Measurements from ENCODE around the gene SH3RF2. TPM values are rescaled to one million over a fixed set of nuclear protein-coding genes. Genes with fewer than 3 reads are reported as not detected.

SH3RF2 gene
- total and polyA plus RNA-seq, 2 of the 13 experiments (the other 11 are each of a cell fraction or from before 2014, with no cell fraction given): 2.6 to 3.7 TPM

DNA sequence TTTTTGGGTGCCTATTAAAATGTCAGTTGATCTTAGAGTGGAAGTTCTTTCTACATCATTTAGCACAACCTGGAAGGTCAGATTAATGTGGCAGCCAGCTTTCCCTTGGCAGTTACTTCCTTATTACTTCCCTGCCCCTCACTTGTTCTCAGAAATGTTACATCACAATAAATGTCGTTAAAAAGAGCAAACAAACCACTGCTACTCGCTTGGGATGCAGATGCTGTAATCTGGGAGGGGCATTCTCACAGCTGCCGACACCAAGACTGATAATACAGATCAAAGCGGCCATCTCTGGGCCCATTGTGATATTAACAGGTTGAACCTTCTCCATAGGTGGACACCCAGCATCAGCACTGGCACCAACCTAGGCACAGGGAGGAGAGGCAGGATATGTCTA lies 139.7 kb downstream of the SH3RF2 start:
- FAIRE-seq (no peak), DNase-seq (ENCODE audit: low spot score) (no peak), ATAC-seq (no peak)
- Histone ChIP-seq H3K36me3 (replicated peaks in 1 of 2; ENCODE audit: control insufficient read depth in 1 of 2, insufficient read depth in 2 of 2, low read length in 2 of 2) (no peaks in the 10 kb centered on the region), H3K4me3 (replicated peaks in 1 of 3; ENCODE audit: insufficient read depth in 1 of 3, low read depth in 2 of 3, low read length in 3 of 3) (no peak overlapping the region), H2AFZ (ENCODE audit: low read length) (no peak overlapping the region), H3K9ac (ENCODE audit: insufficient read depth, low read depth, low read length) (no peak overlapping the region), H4K20me1 (ENCODE audit: insufficient read depth, low read length) (no peaks in the 10 kb centered on the region), H3K27me3 (ENCODE audit: control insufficient read depth in 1 of 2, insufficient read depth in 2 of 2, low read length in 2 of 2) (no peaks in the 10 kb centered on the region), H3K79me2 (ENCODE audit: insufficient read depth, low read length) (no peaks in the 10 kb centered on the region), H3K4me2 (ENCODE audit: low read depth, low read length) (no peak overlapping the region), H3K27ac (ENCODE audit: extremely low read length, insufficient read depth, low read length) (no peak overlapping the region), H3K9me3 (ENCODE audit: low read length) (no peaks in the 10 kb centered on the region), H3K4me1 (ENCODE audit: insufficient read depth, low read length) (peaks cover 8% of the 10 kb centered on the region; the same call in 1 of the 2 replicates)
- POLR2A ChIA-PET: no interaction called here
- 53% methylated on average over 4 of the region's 4 CpGs for WGBS (ENCODE audit: low lambda C conversion rate)
- BruUV-seq (replicated peaks): no TSS peak
- intact Hi-C loops (cut with micrococcal nuclease; ENCODE audit: unreplicated experiment) (no loop called here), in situ Hi-C loops (cut with HindIII; ENCODE audit: extremely low pct_ligation_motif_present, low pct_unique_long_range_greater_than_20kb) (no loop called here)
- TF ChIP-seq ZNF274 (CRISPR knock-in tag; IDR thresholded peaks at IDR 0.05) (no peak), MAF1 (CRISPR knock-in tag; IDR thresholded peaks at IDR 0.05; ENCODE audit: borderline replicate concordance) (no peak), CHD4 (IDR thresholded peaks at IDR 0.05; ENCODE audit: borderline replicate concordance, low read length) (no peak), TBP (CRISPR knock-in tag; IDR thresholded peaks at IDR 0.05) (no peak), HOXA3 (CRISPR knock-in tag; IDR thresholded peaks at IDR 0.05) (no peak), SSRP1 (CRISPR knock-in tag; IDR thresholded peaks at IDR 0.05) (no peak), KLF9 (CRISPR knock-in tag; IDR thresholded peaks at IDR 0.05; ENCODE audit: low read depth) (no peak), RELA (CRISPR knock-in tag; IDR thresholded peaks at IDR 0.05) (no peak), ZNF605 (CRISPR knock-in tag; IDR thresholded peaks at IDR 0.05) (no peak), JDP2 (CRISPR knock-in tag; IDR thresholded peaks at IDR 0.05; ENCODE audit: borderline replicate concordance) (no peak), BCL6 (CRISPR knock-in tag; IDR thresholded peaks at IDR 0.05) (no peak), NR1H2 (CRISPR knock-in tag; IDR thresholded peaks at IDR 0.05; ENCODE audit: borderline replicate concordance, low read depth) (no peak), CAMTA2 (CRISPR knock-in tag; IDR thresholded peaks at IDR 0.05; ENCODE audit: borderline replicate concordance) (no peak), KLF16 (CRISPR knock-in tag; IDR thresholded peaks at IDR 0.05) (no peak), ZNF652 (CRISPR knock-in tag; IDR thresholded peaks at IDR 0.05; ENCODE audit: borderline replicate concordance, low read depth) (no peak), MYNN (CRISPR knock-in tag; IDR thresholded peaks at IDR 0.05; ENCODE audit: low read depth) (no peak), HDAC6 (IDR thresholded peaks at IDR 0.05; ENCODE audit: low read depth, low read length) (no peak)
- TF ChIP-seq, protein P1, sequence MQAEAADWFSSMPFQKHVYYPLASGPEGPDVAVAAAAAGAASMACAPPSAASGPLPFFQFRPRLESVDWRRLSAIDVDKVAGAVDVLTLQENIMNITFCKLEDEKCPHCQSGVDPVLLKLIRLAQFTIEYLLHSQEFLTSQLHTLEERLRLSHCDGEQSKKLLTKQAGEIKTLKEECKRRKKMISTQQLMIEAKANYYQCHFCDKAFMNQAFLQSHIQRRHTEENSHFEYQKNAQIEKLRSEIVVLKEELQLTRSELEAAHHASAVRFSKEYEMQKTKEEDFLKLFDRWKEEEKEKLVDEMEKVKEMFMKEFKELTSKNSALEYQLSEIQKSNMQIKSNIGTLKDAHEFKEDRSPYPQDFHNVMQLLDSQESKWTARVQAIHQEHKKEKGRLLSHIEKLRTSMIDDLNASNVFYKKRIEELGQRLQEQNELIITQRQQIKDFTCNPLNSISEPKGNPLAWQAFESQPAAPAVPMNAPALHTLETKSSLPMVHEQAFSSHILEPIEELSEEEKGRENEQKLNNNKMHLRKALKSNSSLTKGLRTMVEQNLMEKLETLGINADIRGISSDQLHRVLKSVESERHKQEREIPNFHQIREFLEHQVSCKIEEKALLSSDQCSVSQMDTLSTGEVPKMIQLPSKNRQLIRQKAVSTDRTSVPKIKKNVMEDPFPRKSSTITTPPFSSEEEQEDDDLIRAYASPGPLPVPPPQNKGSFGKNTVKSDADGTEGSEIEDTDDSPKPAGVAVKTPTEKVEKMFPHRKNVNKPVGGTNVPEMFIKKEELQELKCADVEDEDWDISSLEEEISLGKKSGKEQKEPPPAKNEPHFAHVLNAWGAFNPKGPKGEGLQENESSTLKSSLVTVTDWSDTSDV (CRISPR knock-in tag; IDR thresholded peaks at IDR 0.05): no peak
- TF ChIP-seq, protein P2, sequence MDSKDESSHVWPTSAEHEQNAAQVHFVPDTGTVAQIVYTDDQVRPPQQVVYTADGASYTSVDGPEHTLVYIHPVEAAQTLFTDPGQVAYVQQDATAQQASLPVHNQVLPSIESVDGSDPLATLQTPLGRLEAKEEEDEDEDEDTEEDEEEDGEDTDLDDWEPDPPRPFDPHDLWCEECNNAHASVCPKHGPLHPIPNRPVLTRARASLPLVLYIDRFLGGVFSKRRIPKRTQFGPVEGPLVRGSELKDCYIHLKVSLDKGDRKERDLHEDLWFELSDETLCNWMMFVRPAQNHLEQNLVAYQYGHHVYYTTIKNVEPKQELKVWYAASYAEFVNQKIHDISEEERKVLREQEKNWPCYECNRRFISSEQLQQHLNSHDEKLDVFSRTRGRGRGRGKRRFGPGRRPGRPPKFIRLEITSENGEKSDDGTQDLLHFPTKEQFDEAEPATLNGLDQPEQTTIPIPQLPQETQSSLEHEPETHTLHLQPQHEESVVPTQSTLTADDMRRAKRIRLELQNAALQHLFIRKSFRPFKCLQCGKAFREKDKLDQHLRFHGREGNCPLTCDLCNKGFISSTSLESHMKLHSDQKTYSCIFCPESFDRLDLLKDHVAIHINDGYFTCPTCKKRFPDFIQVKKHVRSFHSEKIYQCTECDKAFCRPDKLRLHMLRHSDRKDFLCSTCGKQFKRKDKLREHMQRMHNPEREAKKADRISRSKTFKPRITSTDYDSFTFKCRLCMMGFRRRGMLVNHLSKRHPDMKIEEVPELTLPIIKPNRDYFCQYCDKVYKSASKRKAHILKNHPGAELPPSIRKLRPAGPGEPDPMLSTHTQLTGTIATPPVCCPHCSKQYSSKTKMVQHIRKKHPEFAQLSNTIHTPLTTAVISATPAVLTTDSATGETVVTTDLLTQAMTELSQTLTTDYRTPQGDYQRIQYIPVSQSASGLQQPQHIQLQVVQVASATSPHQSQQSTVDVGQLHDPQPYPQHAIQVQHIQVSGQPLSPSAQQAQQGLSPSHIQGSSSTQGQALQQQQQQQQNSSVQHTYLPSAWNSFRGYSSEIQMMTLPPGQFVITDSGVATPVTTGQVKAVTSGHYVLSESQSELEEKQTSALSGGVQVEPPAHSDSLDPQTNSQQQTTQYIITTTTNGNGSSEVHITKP (CRISPR knock-in tag; IDR thresholded peaks at IDR 0.05; ENCODE audit: low read depth): no peak
- TF ChIP-seq, protein P3, sequence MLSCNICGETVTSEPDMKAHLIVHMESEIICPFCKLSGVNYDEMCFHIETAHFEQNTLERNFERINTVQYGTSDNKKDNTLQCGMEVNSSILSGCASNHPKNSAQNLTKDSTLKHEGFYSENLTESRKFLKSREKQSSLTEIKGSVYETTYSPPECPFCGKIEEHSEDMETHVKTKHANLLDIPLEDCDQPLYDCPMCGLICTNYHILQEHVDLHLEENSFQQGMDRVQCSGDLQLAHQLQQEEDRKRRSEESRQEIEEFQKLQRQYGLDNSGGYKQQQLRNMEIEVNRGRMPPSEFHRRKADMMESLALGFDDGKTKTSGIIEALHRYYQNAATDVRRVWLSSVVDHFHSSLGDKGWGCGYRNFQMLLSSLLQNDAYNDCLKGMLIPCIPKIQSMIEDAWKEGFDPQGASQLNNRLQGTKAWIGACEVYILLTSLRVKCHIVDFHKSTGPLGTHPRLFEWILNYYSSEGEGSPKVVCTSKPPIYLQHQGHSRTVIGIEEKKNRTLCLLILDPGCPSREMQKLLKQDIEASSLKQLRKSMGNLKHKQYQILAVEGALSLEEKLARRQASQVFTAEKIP (CRISPR knock-in tag; IDR thresholded peaks at IDR 0.05; ENCODE audit: borderline replicate concordance): no peak
- CTCF ChIA-PET (ENCODE audit: low intra/inter-chr PET ratio, low total read pairs): no interaction called here
